ENCODE results near the gene CCDC167. TPM values are rescaled to one million over a fixed set of nuclear protein-coding genes. Genes with fewer than 3 reads are reported as not detected.
"Not testable (repeated sequence)": the region's sequence is repeated elsewhere in the genome, so short reads cannot be mapped to it uniquely, and the experiment has no call there.

Gene CCDC167
- total RNA-seq, 1 donor from 2014 or later, result 17.5 TPM

GRCh38 chr6:37477656-37478435 is 21.8 kb downstream of the CCDC167 start:
- no peak for FAIRE-seq
- DNase-seq (ENCODE audit: low spot score in 2 of 2), result no peak

- FAIRE-seq (no peak), DNase-seq (ENCODE audit: low spot score in 2 of 2) (no peak)
Observed at GRCh38 chr6:37477191-37477590, 22.5 kb downstream of the CCDC167 start.

GRCh38 chr6:37474316-37474715 is 25.4 kb downstream of the CCDC167 start:
- no peak for FAIRE-seq
- no peak for DNase-seq (ENCODE audit: low spot score in 2 of 2)

- no peak for DNase-seq (ENCODE audit: low spot score in 2 of 2)
- FAIRE-seq, result no peak
Observed at GRCh38 chr6:37473364-37474095, 26.2 kb downstream of the CCDC167 start.

- FAIRE-seq (no peak), DNase-seq (ENCODE audit: low spot score in 2 of 2) (no peak)
Observed at GRCh38 chr6:37467718-37468117, 32.0 kb downstream of the CCDC167 start.

GRCh38 chr6:37463110-37463509 is 36.6 kb downstream of the CCDC167 start:
- FAIRE-seq (no peak), DNase-seq (ENCODE audit: low spot score in 2 of 2) (no peak)

GRCh38 chr6:37460805-37461204 is 38.9 kb downstream of the CCDC167 start:
- no peak for FAIRE-seq
- no peak for DNase-seq (ENCODE audit: low spot score in 2 of 2)

GRCh38 chr6:37459981-37460800 is 39.5 kb downstream of the CCDC167 start:
- DNase-seq (ENCODE audit: low spot score in 2 of 2) (no peak), FAIRE-seq (no peak)

GRCh38 chr6:37456816-37457560 is 42.7 kb downstream of the CCDC167 start:
- DNase-seq (ENCODE audit: low spot score in 2 of 2) (no peak), FAIRE-seq (no peak)

GRCh38 chr6:37456126-37456525 is 43.6 kb downstream of the CCDC167 start:
- DNase-seq (ENCODE audit: low spot score in 2 of 2), result no peak

GRCh38 chr6:37454420-37455140 is 45.1 kb downstream of the CCDC167 start:
- FAIRE-seq (no peak), DNase-seq (ENCODE audit: low spot score in 2 of 2) (no peak)

More at GRCh38 chr6:37456126-37456525, 43.6 kb downstream of the CCDC167 start:
- FAIRE-seq, result no peak

- DNase-seq (ENCODE audit: low spot score in 2 of 2), result no peak
- no peak for FAIRE-seq
Observed at GRCh38 chr6:37452522-37452921, 47.2 kb downstream of the CCDC167 start.

GRCh38 chr6:37451441-37452193 is 48.1 kb downstream of the CCDC167 start:
- DNase-seq (ENCODE audit: low spot score in 2 of 2) (no peak), FAIRE-seq (no peak)

GRCh38 chr6:37449984-37450383 is 49.7 kb downstream of the CCDC167 start:
- FAIRE-seq, result no peak
- no peak for DNase-seq (ENCODE audit: low spot score in 2 of 2)

GRCh38 chr6:37443216-37443542 is 56.5 kb downstream of the CCDC167 start:
- FAIRE-seq; DNase-seq (ENCODE audit: low spot score in 2 of 2): not testable (repeated sequence)

- FAIRE-seq (no peak), DNase-seq (ENCODE audit: low spot score in 2 of 2) (no peak)
Observed at GRCh38 chr6:37442416-37443215, 57.1 kb downstream of the CCDC167 start.

GRCh38 chr6:37441651-37442050 is 58.0 kb downstream of the CCDC167 start:
- FAIRE-seq, result no peak
- no peak for DNase-seq (ENCODE audit: low spot score in 2 of 2)

GRCh38 chr6:37438930-37439329 is 60.8 kb downstream of the CCDC167 start:
- no peak for DNase-seq (ENCODE audit: low spot score in 2 of 2)
- no peak for FAIRE-seq
